DOHH2 (cell line): ENCODE measurements around the gene RPL37A.

Source experiments
- H3F3A ChIP-seq: fragments of 200-600 bp; sonication (generic), shearing (Covaris generic); 2 replicates; pipeline ENCODE4 v1.6.0; 2016; ENCODE audit warnings: antibody characterized with exemption, mild to moderate bottlenecking; ENCODE audit not compliant: control insufficient read depth, insufficient read depth
- H3K27ac ChIP-seq: fragments of 200-600 bp; sonication (generic); 2 replicates; pipeline ENCODE4 v1.5.1; 2014; ENCODE audit warnings: low read depth, mild to moderate bottlenecking, low read length, moderate library complexity
- H3K27me3 ChIP-seq: fragments of 200-600 bp; sonication (generic); 2 replicates; pipeline ENCODE4 v1.6.1; 2014; ENCODE audit warnings: mild to moderate bottlenecking, low read length, mixed read lengths; ENCODE audit not compliant: control insufficient read depth
- H3K36me3 ChIP-seq: fragments of 200-600 bp; sonication (generic); 2 replicates; pipeline ENCODE4 v1.6.1; 2014; ENCODE audit warnings: mild to moderate bottlenecking, low read length, moderate library complexity, mixed read lengths; ENCODE audit not compliant: control insufficient read depth
- H3K4me1 ChIP-seq: fragments of 200-600 bp; sonication (generic); 2 replicates; pipeline ENCODE4 v1.6.1; 2014; ENCODE audit warnings: mild to moderate bottlenecking, low read length, mixed read lengths; ENCODE audit not compliant: control insufficient read depth
- H3K4me2 ChIP-seq: fragments of 200-600 bp; sonication (generic); 2 replicates; pipeline ENCODE4 v1.6.0; 2014; ENCODE audit warnings: mild to moderate bottlenecking, low read length, moderate library complexity
- H3K4me3 ChIP-seq: fragments of 200-600 bp; sonication (generic); 2 replicates; pipeline ENCODE4 v1.5.1; 2014; ENCODE audit warnings: mild to moderate bottlenecking, low read length, mixed read lengths
- H3K79me2 ChIP-seq: fragments of 200-600 bp; sonication (generic); 2 replicates; pipeline ENCODE4 v1.6.1; 2014; ENCODE audit warnings: mild to moderate bottlenecking, low read length, mixed read lengths; ENCODE audit not compliant: control insufficient read depth
- H3K9me2 ChIP-seq: fragments of 200-600 bp; sonication (generic); replicated peaks from 2 replicates; pipeline ENCODE4 v1.6.1; 2014; ENCODE audit warnings: mild to moderate bottlenecking, low read length, mixed read lengths; ENCODE audit not compliant: control insufficient read depth
- H3K9me3 ChIP-seq: fragments of 200-600 bp; sonication (generic); 2 replicates; pipeline ENCODE4 v1.6.1; 2014; ENCODE audit warnings: antibody characterized with exemption, low read length, mixed read lengths; ENCODE audit not compliant: control insufficient read depth, insufficient read depth
- H4K20me1 ChIP-seq: fragments of 200-600 bp; sonication (generic); 2 replicates; pipeline ENCODE4 v1.6.0; 2014; ENCODE audit warnings: low read depth, mild to moderate bottlenecking, antibody characterized with exemption, low read length, moderate library complexity; ENCODE audit not compliant: control insufficient read depth, insufficient read depth
- EZH2phosphoT487 ChIP-seq: fragments of 200-600 bp; sonication (generic); IDR thresholded peaks from 2 replicates; pipeline ENCODE4 v1.6.1; 2017; ENCODE audit warnings: borderline replicate concordance, mild to moderate bottlenecking, antibody characterized with exemption, low read length, moderate library complexity, mixed read lengths
- TF ChIP-seq, protein P1 (sequence below): fragments of 200-600 bp; sonication (generic); IDR thresholded peaks from one replicate; pipeline ENCODE4 v1.5.1; 2014; ENCODE audit warnings: antibody characterized with exemption, mild to moderate bottlenecking, low read depth, low read length; ENCODE audit not compliant: poor library complexity, severe bottlenecking

RPL37A gene

DNA sequence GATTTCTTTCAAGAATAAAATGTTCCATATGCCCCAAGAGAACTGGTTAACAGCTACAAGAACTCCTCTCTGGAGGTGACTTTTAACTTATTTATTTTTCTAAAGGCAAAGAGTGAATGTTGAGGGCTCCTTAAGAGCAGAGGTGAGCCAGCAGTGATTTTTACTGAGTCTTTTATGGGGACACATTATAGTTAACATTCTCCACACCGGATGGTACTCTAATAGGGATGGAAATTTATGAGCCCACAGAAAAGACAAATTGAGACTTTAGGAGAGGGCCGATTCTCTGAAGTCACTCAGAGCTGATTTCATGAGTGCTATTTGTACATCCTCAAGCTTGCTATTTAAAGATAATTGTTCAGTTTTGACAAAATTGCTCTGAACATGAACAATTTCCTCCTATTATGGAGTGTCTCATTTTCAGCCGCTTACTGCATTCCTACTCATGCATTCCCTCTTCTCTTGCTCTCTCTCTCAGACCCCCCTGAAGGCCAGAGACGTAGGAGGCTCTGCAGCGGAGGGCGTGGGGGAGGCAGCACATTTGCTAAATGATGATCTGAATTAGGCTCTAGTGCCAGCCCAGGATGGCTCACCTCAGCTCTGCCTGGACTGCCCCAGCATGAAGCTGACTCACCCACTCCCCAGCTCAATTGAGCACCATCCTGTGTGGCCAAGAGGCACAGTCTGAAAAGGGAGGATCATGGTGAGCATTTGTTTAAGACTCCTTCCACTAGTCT lies 5.9 kb upstream of the RPL37A start:
- Histone ChIP-seq H3K27ac (peak overlapping the region; percentile 96), H3K4me1 (peaks cover 79% of the 10 kb centered on the region), H3K79me2 (peaks cover 35% of the 10 kb centered on the region), H3K36me3 (peaks cover 9% of the 10 kb centered on the region; the same call in 1 of the 2 replicates), H3K27me3 (no peaks in the 10 kb centered on the region), H3F3A (peaks cover 34% of the 10 kb centered on the region), H3K4me2 (peak overlapping the region; percentile 83), H4K20me1 (no peaks in the 10 kb centered on the region), H3K4me3 (peak overlapping the region; percentile 66), H3K9me3 (no peaks in the 10 kb centered on the region), H3K9me2 (no peaks in the 10 kb centered on the region)
- TF ChIP-seq, protein P1, sequence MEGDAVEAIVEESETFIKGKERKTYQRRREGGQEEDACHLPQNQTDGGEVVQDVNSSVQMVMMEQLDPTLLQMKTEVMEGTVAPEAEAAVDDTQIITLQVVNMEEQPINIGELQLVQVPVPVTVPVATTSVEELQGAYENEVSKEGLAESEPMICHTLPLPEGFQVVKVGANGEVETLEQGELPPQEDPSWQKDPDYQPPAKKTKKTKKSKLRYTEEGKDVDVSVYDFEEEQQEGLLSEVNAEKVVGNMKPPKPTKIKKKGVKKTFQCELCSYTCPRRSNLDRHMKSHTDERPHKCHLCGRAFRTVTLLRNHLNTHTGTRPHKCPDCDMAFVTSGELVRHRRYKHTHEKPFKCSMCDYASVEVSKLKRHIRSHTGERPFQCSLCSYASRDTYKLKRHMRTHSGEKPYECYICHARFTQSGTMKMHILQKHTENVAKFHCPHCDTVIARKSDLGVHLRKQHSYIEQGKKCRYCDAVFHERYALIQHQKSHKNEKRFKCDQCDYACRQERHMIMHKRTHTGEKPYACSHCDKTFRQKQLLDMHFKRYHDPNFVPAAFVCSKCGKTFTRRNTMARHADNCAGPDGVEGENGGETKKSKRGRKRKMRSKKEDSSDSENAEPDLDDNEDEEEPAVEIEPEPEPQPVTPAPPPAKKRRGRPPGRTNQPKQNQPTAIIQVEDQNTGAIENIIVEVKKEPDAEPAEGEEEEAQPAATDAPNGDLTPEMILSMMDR: no peak
- TF ChIP-seq EZH2phosphoT487: no peak

DNA sequence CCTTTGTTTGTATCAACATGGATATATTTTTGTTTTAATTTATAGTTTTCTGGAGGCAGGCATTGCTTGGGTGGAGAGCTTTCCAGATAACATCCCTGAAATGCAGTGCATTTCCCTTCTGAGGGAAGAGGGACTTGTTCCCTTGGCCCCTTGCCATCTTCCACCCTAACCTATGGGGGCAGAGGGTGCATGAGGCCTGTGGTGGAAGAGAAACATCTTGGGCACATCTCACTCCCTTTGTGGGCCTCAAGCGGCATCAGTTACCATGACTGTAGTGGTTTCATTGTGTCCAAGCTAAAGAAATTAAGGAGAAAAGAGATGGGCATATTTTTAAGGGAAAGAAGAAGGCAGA lies 5.3 kb upstream of the RPL37A start:
- peaks cover 13% of the 10 kb centered on the region; the same call in 1 of the 2 replicates for H3K36me3 ChIP-seq
- no peaks in the 10 kb centered on the region for H3K27me3 ChIP-seq
- H3K4me1 ChIP-seq: peaks cover 79% of the 10 kb centered on the region
- H4K20me1 ChIP-seq: no peaks in the 10 kb centered on the region
- H3F3A ChIP-seq: peaks cover 34% of the 10 kb centered on the region
- no peaks in the 10 kb centered on the region for H3K9me3 ChIP-seq
- peaks cover 40% of the 10 kb centered on the region for H3K79me2 ChIP-seq
- H3K27ac ChIP-seq: peak overlapping the region; percentile 96
- H3K9me2 ChIP-seq: no peaks in the 10 kb centered on the region
- H3K4me2 ChIP-seq: peak overlapping the region; percentile 83
- TF ChIP-seq EZH2phosphoT487: no peak
- TF ChIP-seq, protein P1: no peak
- H3K4me3 ChIP-seq: peak overlapping the region; percentile 66

DNA sequence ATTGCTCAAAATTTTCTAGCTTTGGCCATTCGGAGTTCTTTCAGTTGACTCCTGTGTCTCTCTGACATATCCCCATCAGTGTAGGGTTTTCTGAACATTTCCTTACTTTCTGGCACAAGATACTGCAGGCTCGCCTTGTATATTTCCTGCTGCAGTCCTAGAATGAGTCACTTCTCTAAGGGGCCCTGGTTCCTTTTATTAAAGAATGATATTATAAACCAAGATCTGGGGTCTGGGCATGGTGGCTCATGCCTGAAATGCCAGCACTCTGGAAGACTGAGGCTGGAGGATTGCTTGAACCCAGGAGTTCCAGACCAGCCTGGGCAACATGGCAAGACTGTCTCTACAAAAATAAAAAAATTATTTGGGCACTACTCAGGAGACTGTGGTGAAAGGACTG lies 3.0 kb upstream of the RPL37A start:
- Histone ChIP-seq H3K4me3 (peak overlapping the region; percentile 49), H4K20me1 (peaks cover 15% of the 10 kb centered on the region; the same call in 1 of the 2 replicates), H3K4me2 (peak overlapping the region; percentile 66), H3K27me3 (no peaks in the 10 kb centered on the region), H3K79me2 (peaks cover 64% of the 10 kb centered on the region), H3K9me2 (no peaks in the 10 kb centered on the region), H3F3A (peaks cover 50% of the 10 kb centered on the region), H3K27ac (peak overlapping the region; percentile 96), H3K36me3 (peaks cover 33% of the 10 kb centered on the region), H3K4me1 (peaks cover 80% of the 10 kb centered on the region), H3K9me3 (no peaks in the 10 kb centered on the region)
- TF ChIP-seq, protein P1: no peak
- TF ChIP-seq EZH2phosphoT487: no peak
